GM23248 (cell line): ENCODE measurements around the gene MSL3B.

Experiments used
- DNase-seq: peaks from one replicate; pipeline ENCODE4 v3.0.0-alpha.2; 2015
- H2AFZ ChIP-seq: fragments of 200-600 bp; sonication (generic); 2 replicates; pipeline ENCODE4 v1.6.1; 2016; ENCODE audit warnings: antibody characterized with exemption
- H3F3A ChIP-seq: fragments of 200-600 bp; sonication (generic); 2 replicates; pipeline ENCODE4 v1.6.1; 2016; ENCODE audit warnings: mild to moderate bottlenecking, antibody characterized with exemption, mixed run types; ENCODE audit not compliant: insufficient read depth
- H3K27ac ChIP-seq: fragments of 200-600 bp; sonication (generic); 2 replicates; pipeline ENCODE4 v1.5.1; 2016; ENCODE audit warnings: mild to moderate bottlenecking
- H3K27me3 ChIP-seq: fragments of 200-600 bp; sonication (generic); replicated peaks from 2 replicates; pipeline ENCODE4 v1.6.1; 2016; ENCODE audit warnings: mild to moderate bottlenecking; ENCODE audit not compliant: insufficient read depth
- H3K36me3 ChIP-seq: fragments of 200-600 bp; sonication (generic); 2 replicates; pipeline ENCODE4 v1.6.1; 2016; ENCODE audit warnings: low read depth, mild to moderate bottlenecking
- H3K4me1 ChIP-seq: fragments of 200-600 bp; sonication (generic); 2 replicates; pipeline ENCODE4 v1.6.1; 2016; ENCODE audit warnings: mild to moderate bottlenecking; ENCODE audit not compliant: insufficient read depth
- H3K4me2 ChIP-seq: fragments of 200-600 bp; sonication (generic); one replicate; pipeline ENCODE4 v1.6.1; 2016; ENCODE audit warnings: mild to moderate bottlenecking; ENCODE audit not compliant: unreplicated experiment
- H3K4me3 ChIP-seq: fragments of 200-600 bp; sonication (generic); 2 replicates; pipeline ENCODE4 v1.5.1; 2016; ENCODE audit warnings: mild to moderate bottlenecking
- H3K79me2 ChIP-seq: fragments of 200-600 bp; sonication (generic); 2 replicates; pipeline ENCODE4 v1.6.1; 2016; ENCODE audit warnings: mild to moderate bottlenecking; ENCODE audit not compliant: insufficient read depth
- H3K9ac ChIP-seq: fragments of 200-600 bp; sonication (generic); 2 replicates; pipeline ENCODE4 v1.6.1; 2016; ENCODE audit warnings: mild to moderate bottlenecking
- H3K9me2 ChIP-seq: fragments of 200-600 bp; sonication (generic); 2 replicates; pipeline ENCODE4 v1.6.1; 2016; ENCODE audit warnings: mixed run types, mild to moderate bottlenecking, moderate library complexity; ENCODE audit not compliant: insufficient read depth
- H3K9me3 ChIP-seq: fragments of 200-600 bp; sonication (generic); one replicate; pipeline ENCODE4 v1.6.1; 2017; ENCODE audit warnings: low read depth
- H4K20me1 ChIP-seq: fragments of 200-600 bp; sonication (generic); 2 replicates; pipeline ENCODE4 v1.6.0; 2016; ENCODE audit not compliant: insufficient read depth
- EZH2 ChIP-seq: fragments of 200-600 bp; sonication (generic); IDR thresholded peaks from 2 replicates; pipeline ENCODE4 v1.6.1; 2018; ENCODE audit warnings: antibody characterized with exemption, mild to moderate bottlenecking; ENCODE audit not compliant: insufficient read depth, poor library complexity, severe bottlenecking
- EZH2phosphoT487 ChIP-seq: fragments of 200-600 bp; sonication (generic); IDR thresholded peaks from 2 replicates; pipeline ENCODE4 v1.6.1; 2018; ENCODE audit warnings: antibody characterized with exemption, moderate library complexity, mild to moderate bottlenecking, low read depth; ENCODE audit not compliant: insufficient read depth
- WGBS, 2 experiments: methylation state at CpG; one replicate each; pipeline ENCODE4 v1.1.6; 2015 to 2017; ENCODE audit warnings: low lambda C conversion rate in 2 of 2, low coverage in 1 of 2; ENCODE audit errors: missing lambda C conversion rate in 2 of 2; 5-methylcytosine and 5-hydroxymethylcytosine counted together
- in situ Hi-C: fragments of 300-500 bp; cut with MboI; formaldehyde crosslinking; loops from 2 replicates; pipeline ENCODE4 v1.15.0; 2020

The MSL3B gene

DNA sequence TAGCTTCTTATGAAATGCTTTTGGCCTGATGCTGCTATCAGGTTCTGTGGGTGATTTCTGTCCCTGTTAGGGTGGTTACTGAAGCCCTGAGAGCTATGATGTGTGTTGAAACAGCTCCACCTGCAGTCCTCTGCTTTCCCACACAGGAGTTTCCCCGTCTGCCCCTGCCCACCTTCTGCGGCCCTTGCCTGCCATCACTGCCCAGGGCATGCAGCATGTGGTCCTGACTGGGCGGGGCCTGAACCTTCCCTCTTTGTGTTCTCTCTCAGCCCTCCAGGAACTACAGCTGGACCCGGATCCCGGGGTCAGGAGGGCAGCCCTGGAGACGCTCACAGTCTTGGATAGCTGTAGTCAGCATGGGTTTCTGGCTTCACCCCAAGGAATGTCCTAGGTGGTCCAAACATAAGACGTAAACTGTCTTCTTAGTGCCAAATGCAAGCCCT lies 35.3 kb downstream of the MSL3B start:
- Histone ChIP-seq H3K4me1 (no peaks in the 10 kb centered on the region), H3K9me2 (no peaks in the 10 kb centered on the region), H3K4me3 (no peak overlapping the region), H3K9me3 (peaks cover 2% of the 10 kb centered on the region), H3K9ac (no peak overlapping the region), H4K20me1 (no peaks in the 10 kb centered on the region), H3K36me3 (no peaks in the 10 kb centered on the region), H3K79me2 (peaks cover 20% of the 10 kb centered on the region), H3F3A (no peaks in the 10 kb centered on the region), H3K4me2 (no peak overlapping the region), H2AFZ (no peak overlapping the region), H3K27me3 (no peaks in the 10 kb centered on the region), H3K27ac (no peak overlapping the region)
- DNase-seq = peak; percentile 37
- TF ChIP-seq EZH2 (no peak), EZH2phosphoT487 (no peak)
- in situ Hi-C loops = no loop called here
- 53 to 65% methylated on average over 7 of the region's 7 CpGs for WGBS, 2 experiments

DNA sequence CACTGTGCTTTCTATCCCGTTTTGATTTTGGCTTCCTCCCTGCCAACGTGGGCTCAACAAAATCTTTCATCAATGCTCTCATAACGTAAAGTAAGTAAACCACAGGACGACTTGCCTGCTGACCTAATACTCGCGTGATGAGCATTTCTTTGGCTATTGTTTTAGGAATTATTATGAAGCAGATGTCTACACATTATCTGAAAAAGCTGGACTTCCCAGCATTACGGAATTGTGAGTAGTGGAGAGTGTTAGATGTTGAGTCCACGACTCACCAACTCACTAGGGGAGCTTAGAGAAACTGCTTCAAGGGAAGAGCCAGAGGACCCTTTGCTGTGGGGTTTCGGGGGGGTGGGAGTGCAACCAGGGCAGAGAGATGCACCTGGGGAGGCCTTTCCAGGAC lies 35.8 kb downstream of the MSL3B start:
- Histone ChIP-seq H3F3A (no peaks in the 10 kb centered on the region), H3K27me3 (no peaks in the 10 kb centered on the region), H3K9me2 (no peaks in the 10 kb centered on the region), H3K9ac (no peak overlapping the region), H3K4me3 (no peak overlapping the region), H3K4me2 (no peak overlapping the region), H2AFZ (no peak overlapping the region), H4K20me1 (no peaks in the 10 kb centered on the region), H3K79me2 (peaks cover 15% of the 10 kb centered on the region), H3K4me1 (no peaks in the 10 kb centered on the region), H3K36me3 (no peaks in the 10 kb centered on the region), H3K27ac (no peak overlapping the region), H3K9me3 (peaks cover under 1% of the 10 kb centered on the region)
- peak; percentile 13 for DNase-seq
- TF ChIP-seq EZH2 = no peak
- WGBS, 2 experiments = 75 to 84% methylated on average over 9 of the region's 9 CpGs
- in situ Hi-C loops = no loop called here

GRCh38 chr2:233831861-233832260 lies 36.3 kb downstream of the MSL3B start:
- no peaks in the 10 kb centered on the region for H3K9me2 ChIP-seq
- H3K4me1 ChIP-seq = no peaks in the 10 kb centered on the region
- H4K20me1 ChIP-seq = no peaks in the 10 kb centered on the region
- DNase-seq = no peak
- no peak overlapping the region for H3K27ac ChIP-seq
- no peak overlapping the region for H3K4me2 ChIP-seq
- no peaks in the 10 kb centered on the region for H3K36me3 ChIP-seq
- no peaks in the 10 kb centered on the region for H3K27me3 ChIP-seq
- in situ Hi-C loops = no loop called here
- TF ChIP-seq EZH2 = no peak
- TF ChIP-seq EZH2phosphoT487 = no peak
- peaks cover 9% of the 10 kb centered on the region; the same call in 1 of the 2 replicates for H3K79me2 ChIP-seq
- no peaks in the 10 kb centered on the region for H3F3A ChIP-seq
- WGBS, 2 experiments = 98 to 99% methylated on average over 6 of the region's 6 CpGs
- H3K9me3 ChIP-seq = no peaks in the 10 kb centered on the region
- no peak overlapping the region for H3K9ac ChIP-seq
- H2AFZ ChIP-seq = no peak overlapping the region
- no peak overlapping the region for H3K4me3 ChIP-seq

DNA sequence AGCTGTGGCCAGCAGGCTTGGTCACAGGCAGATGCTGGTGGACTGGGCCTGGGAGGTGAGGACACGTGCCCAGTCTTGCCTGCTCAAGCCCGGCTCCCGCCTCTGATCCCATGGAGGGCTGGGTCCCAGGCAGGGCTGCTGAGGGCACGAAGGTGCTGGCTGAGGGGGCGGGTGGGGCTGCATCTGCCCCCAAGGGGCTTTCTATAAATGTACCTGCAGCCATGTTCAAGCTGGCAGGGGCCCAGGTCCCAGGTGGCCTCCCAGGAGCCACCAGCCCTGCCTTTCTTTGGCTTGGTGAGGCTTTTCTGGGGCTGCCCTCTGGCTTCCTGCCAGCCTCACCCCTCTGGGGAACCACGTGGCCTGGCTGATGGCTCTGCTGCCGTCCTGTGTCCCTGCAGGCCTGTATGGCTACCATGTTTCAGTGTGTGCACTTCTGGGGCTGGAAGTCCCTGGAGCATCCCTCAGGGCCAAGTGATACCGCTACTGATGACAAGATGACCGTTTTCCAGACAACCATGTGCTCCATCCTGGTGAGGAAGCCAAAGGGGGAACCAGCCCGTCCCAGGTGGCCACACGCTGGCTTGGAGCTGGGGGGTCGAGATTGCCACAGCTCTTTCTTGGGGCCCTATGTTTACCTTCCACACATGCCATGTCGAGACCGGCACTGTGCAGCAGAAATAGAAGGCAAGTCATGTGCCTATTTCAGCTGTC lies 37.0 kb downstream of the MSL3B start:
- Histone ChIP-seq H3K4me2 (no peak overlapping the region), H3K79me2 (peaks cover 2% of the 10 kb centered on the region; the same call in 1 of the 2 replicates), H3K9me3 (no peaks in the 10 kb centered on the region), H3K36me3 (no peaks in the 10 kb centered on the region), H3K4me1 (no peaks in the 10 kb centered on the region), H3K27ac (no peak overlapping the region), H3K9ac (no peak overlapping the region), H3K27me3 (no peaks in the 10 kb centered on the region), H2AFZ (no peak overlapping the region), H3K4me3 (no peak overlapping the region), H3K9me2 (no peaks in the 10 kb centered on the region), H3F3A (no peaks in the 10 kb centered on the region), H4K20me1 (no peaks in the 10 kb centered on the region)
- in situ Hi-C loops = no loop called here
- DNase-seq = no peak
- WGBS, 2 experiments = 71 to 75% methylated on average over 12 to 14 of the region's 14 CpGs
- TF ChIP-seq EZH2phosphoT487 = no peak
- no peak for TF ChIP-seq EZH2
